ENCODE data around the gene SHTN1.

SHTN1 gene

DNA sequence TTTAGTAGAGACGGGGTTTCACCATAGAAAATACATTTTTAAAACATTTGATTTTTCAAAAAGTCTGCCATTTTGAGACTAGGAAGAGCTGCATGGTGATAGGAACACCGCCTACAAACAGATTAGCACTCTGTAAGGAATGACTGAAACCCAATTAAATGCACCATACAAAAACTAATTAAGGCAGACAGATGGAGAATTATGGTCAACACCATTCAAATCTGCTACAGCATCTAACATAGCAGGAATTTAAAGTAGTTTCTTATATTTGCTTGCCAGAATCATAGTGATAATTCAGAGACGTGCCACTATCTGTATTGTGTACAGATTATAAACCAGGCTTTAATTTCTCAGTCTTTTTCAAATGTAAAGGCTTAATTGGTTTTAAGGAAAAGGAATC is 87.5 kb downstream of the SHTN1 start:
- POLR2A ChIA-PET (ENCODE audit: low non-redundant PET) = no interaction called here
- no peak overlapping the region for H3K27ac ChIP-seq
- CTCF ChIA-PET = interaction anchor here (0.6 to 0.7 kb wide), 3 partner anchors 20 to 75 kb away, joined by 3 to 4 read pairs (median 3); no protein-coding TSS in a partner anchor
- TF ChIP-seq, protein P1, sequence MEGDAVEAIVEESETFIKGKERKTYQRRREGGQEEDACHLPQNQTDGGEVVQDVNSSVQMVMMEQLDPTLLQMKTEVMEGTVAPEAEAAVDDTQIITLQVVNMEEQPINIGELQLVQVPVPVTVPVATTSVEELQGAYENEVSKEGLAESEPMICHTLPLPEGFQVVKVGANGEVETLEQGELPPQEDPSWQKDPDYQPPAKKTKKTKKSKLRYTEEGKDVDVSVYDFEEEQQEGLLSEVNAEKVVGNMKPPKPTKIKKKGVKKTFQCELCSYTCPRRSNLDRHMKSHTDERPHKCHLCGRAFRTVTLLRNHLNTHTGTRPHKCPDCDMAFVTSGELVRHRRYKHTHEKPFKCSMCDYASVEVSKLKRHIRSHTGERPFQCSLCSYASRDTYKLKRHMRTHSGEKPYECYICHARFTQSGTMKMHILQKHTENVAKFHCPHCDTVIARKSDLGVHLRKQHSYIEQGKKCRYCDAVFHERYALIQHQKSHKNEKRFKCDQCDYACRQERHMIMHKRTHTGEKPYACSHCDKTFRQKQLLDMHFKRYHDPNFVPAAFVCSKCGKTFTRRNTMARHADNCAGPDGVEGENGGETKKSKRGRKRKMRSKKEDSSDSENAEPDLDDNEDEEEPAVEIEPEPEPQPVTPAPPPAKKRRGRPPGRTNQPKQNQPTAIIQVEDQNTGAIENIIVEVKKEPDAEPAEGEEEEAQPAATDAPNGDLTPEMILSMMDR (conservative IDR thresholded peaks at IDR 0.05; ENCODE audit: low read depth) = no peak
- DNase-seq (ENCODE audit: low spot score) = no peak

DNA sequence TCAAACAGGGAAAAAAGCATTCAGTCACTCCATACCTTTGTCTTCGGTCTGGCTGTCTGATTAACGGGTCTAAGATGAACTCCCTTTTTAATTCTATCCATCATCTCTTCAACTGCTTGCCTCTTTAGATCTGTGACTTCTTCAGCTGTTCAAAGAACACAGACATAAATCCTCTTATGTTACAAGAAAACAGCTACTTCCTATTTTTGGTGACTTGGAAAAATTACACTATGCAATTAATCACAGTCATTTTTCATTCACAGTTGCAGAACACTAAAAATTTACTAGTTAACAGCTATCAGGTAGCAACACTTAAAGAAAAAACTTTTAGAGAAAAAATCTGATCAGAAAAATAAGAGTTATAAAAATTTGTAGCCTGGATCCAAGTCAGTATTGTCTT is 89.6 kb downstream of the SHTN1 start:
- ChIA-PET CTCF (interaction anchor here (0.7 kb wide), 1 partner anchor 259 kb away, joined by 3 read pairs; no protein-coding TSS in a partner anchor), POLR2A (ENCODE audit: low non-redundant PET) (no interaction called here)
- H3K27ac ChIP-seq = no peak overlapping the region
- TF ChIP-seq, protein P1 (conservative IDR thresholded peaks at IDR 0.05; ENCODE audit: low read depth) = no peak
- DNase-seq (ENCODE audit: low spot score) = no peak

DNA sequence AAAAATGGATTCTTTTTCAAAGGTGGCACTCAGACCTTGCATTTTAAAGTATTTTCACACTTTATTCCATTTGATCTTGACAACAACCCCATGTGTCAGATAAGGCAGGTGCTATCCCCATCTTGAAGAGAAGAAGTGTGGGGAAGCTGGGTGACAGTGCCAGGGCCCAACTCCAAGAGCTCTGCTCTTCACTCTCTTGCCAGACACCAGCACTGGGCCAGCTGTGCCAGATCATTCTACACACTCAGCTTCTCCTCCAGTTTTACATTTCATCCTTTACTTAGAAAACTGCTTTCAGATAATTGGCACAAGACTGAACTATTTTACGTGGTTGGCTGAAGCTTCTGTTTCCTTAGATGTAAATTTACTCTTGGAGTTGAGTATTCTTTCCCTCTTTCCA is 91.3 kb downstream of the SHTN1 start:
- POLR2A ChIA-PET (ENCODE audit: low non-redundant PET) = no interaction called here
- TF ChIP-seq, protein P1 (conservative IDR thresholded peaks at IDR 0.05; ENCODE audit: low read depth) = no peak
- no peak for DNase-seq (ENCODE audit: low spot score)
- CTCF ChIA-PET = no interaction called here
- no peak overlapping the region for H3K27ac ChIP-seq

DNA sequence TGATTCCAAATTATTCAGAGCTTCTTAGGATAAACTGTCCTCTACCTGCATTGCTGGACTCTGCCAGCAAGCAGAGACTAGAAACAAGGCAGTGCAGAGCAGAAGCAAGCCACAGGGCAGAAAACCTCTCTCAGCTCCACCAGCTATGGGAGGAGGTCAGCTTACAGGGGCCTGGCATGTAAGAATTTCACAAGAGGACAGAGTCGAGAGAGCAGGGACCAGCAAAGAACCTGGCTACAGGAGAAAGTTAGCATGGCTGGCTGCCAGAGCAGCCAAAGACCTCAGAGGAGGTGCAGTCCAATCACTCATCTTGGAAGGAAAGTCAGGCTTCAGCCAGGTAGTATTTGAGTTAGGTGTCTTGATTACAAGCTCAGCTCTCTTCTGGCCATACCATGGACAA is 92.8 kb downstream of the SHTN1 start:
- no peak overlapping the region for H3K27ac ChIP-seq
- ChIA-PET POLR2A (ENCODE audit: low non-redundant PET) (no interaction called here), CTCF (interaction anchor here (0.6 to 1.0 kb wide), 4 partner anchors 14 to 349 kb away, joined by 3 to 4 read pairs (median 3); no protein-coding TSS in a partner anchor)
- TF ChIP-seq, protein P1 (conservative IDR thresholded peaks at IDR 0.05; ENCODE audit: low read depth) = no peak
- no peak for DNase-seq (ENCODE audit: low spot score)

DNA sequence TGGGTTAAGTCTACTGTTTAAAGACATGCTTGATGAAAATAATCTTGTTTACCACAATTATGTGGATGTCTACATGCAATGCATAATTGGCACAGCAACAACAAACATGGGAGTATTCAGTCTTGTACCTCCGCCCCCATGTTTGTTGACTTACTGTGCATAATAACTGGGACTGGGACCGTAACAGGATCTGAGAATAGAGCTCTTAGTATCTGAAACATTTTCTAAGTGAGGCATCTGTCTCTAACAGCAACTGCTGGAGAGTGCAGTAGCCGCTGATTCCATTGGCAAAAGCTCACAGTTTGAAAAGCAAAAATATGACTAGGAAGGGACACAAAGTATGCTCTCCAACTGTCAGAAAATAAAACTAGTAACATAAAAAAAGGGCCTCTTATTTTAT is 94.1 kb downstream of the SHTN1 start:
- POLR2A ChIA-PET (ENCODE audit: low non-redundant PET) = no interaction called here
- TF ChIP-seq, protein P1 (conservative IDR thresholded peaks at IDR 0.05; ENCODE audit: low read depth) = no peak
- CTCF ChIA-PET = interaction anchor here (0.6 to 1.0 kb wide), 2 partner anchors 123 to 124 kb away, joined by 3 to 4 read pairs; no protein-coding TSS in a partner anchor
- DNase-seq (ENCODE audit: low spot score) = no peak
- no peak overlapping the region for H3K27ac ChIP-seq

DNA sequence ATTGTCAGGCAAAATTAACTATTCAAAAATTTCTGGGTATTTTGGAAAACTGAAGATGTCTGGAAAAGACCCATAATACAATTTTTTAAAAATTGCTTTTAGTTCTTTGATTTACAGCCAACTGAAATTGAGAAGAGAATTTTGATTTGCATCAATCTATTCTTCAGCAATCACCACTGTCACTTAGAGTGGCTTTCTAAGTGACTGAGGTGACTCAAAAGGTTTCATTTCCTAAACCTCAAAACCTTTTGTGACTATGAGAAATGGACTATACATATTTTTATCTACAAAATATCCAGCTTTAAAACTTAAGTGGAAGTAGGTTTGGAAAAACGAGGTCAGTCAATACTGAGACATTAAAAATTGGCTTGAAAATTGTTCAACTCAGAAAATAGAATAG is 95.7 kb downstream of the SHTN1 start:
- no peak overlapping the region for H3K27ac ChIP-seq
- POLR2A ChIA-PET (ENCODE audit: low non-redundant PET) = no interaction called here
- TF ChIP-seq, protein P1 (conservative IDR thresholded peaks at IDR 0.05; ENCODE audit: low read depth) = no peak
- CTCF ChIA-PET = interaction anchor here (0.6 to 0.9 kb wide), 3 partner anchors 81 to 291 kb away, joined by 4 to 5 read pairs (median 4); no protein-coding TSS in a partner anchor
- DNase-seq (ENCODE audit: low spot score) = no peak

Data from RWPE1 (cell line).